Right renal pelvis (tissue), 4 donors: ENCODE data around the gene USP17L21. TPM values are rescaled to one million over a fixed set of nuclear protein-coding genes. Genes with fewer than 3 reads are reported as not detected.
"Not testable (repeated sequence)": the region's sequence is repeated elsewhere in the genome, so short reads cannot be mapped to it uniquely, and the experiment has no call there.

ENCODE experiments used
- DNase-seq, 4 donors: peaks; one replicate each; pipeline ENCODE4 v3.0.0-alpha.2; 2013; ENCODE audit warnings: low read depth in 4 of 4, low spot score in 3 of 4, missing footprints in 1 of 4
- polyA plus RNA-seq, 4 donors: library from polyadenylated mRNA; unstranded; fragments of 120-200 nt; gene quantifications; one replicate each; pipeline ENCODE4 v1.2.1, GENCODE V29; 2013; ENCODE audit not compliant: insufficient read length in 4 of 4

USP17L21 gene, protein sequence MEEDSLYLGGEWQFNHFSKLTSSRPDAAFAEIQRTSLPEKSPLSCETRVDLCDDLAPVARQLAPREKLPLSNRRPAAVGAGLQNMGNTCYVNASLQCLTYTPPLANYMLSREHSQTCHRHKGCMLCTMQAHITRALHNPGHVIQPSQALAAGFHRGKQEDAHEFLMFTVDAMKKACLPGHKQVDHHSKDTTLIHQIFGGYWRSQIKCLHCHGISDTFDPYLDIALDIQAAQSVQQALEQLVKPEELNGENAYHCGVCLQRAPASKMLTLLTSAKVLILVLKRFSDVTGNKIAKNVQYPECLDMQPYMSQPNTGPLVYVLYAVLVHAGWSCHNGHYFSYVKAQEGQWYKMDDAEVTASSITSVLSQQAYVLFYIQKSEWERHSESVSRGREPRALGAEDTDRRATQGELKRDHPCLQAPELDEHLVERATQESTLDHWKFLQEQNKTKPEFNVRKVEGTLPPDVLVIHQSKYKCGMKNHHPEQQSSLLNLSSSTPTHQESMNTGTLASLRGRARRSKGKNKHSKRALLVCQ
- polyA plus RNA-seq, result not detected

DNA sequence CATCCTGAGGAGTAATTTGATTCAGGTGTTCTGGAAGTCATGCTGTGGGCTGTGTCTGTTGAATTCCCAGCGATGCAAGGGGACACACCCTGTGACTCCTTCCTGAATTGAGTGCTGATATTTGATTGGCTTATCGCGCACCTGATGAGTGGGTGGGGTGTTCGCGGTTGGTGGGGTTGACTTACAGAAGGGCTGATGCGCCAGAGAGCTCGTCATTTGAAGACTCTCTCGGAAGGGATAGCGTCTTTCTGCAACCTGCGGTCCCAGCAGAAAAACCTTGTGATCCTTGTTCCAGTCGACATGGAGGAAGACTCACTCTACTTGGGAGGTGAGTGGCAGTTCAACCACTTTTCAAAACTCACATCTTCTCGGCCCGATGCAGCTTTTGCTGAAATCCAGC, at the start of gene USP17L21:
Gene USP17L21 (plus strand): TSS at position 301 of the 400 bp plus-strand sequence. CDS start 0 bp downstream, at position 301.
- not testable (repeated sequence) for DNase-seq

DNA sequence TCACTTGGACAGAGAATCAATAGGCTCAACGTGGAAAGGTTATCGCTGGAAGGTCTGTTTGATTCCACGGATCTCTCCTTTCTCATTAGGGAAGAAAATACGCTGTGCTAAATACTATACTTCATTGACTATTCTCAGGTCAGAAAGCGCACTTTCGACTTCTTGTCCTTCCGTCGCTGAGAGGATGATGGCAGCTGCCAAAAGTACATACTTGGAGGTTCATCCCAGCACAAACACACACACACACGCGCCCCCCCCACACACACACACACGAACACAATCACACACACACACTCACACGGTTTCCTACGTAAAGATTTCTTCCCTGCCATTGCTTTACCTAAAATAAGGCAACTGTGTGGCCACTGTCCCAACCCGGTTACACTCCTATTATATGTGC, 48.0 kb upstream of the USP17L21 start:
- DNase-seq, result not testable (repeated sequence)

DNA sequence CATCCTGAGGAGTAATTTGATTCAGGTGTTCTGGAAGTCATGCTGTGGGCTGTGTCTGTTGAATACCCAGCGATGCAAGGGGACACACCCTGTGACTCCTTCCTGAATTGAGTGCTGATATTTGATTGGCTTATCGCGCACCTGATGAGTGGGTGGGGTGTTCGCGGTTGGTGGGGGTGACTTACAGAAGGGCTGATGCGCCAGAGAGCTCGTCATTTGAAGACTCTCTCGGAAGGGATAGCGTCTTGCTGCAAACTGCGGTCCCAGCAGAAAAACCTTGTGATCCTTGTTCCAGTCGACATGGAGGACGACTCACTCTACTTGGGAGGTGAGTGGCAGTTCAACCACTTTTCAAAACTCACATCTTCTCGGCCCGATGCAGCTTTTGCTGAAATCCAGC, 47.6 kb upstream of the USP17L21 start, which contains the start of gene USP17L11:
Gene USP17L11 (plus strand): TSS at position 301 of the 400 bp plus-strand sequence. CDS start 0 bp downstream, at position 301.
- DNase-seq, result not testable (repeated sequence)

DNA sequence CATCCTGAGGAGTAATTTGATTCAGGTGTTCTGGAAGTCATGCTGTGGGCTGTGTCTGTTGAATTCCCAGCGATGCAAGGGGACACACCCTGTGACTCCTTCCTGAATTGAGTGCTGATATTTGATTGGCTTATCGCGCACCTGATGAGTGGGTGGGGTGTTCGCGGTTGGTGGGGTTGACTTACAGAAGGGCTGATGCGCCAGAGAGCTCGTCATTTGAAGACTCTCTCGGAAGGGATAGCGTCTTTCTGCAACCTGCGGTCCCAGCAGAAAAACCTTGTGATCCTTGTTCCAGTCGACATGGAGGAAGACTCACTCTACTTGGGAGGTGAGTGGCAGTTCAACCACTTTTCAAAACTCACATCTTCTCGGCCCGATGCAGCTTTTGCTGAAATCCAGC, 42.8 kb upstream of the USP17L21 start, which contains the start of gene USP17L12:
Gene USP17L12 (plus strand): TSS at position 301 of the 400 bp plus-strand sequence. CDS start 0 bp downstream, at position 301.
- DNase-seq, result not testable (repeated sequence)

DNA sequence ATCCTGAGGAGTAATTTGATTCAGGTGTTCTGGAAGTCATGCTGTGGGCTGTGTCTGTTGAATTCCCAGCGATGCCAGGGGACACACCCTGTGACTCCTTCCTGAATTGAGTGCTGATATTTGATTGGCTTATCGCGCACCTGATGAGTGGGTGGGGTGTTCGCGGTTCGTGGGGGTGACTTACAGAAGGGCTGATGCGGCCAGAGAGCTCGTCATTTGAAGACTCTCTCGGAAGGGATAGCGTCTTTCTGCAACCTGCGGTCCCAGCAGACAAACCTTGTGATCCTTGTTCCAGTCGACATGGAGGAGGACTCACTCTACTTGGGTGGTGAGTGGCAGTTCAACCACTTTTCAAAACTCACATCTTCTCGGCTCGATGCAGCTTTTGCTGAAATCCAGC, 38.1 kb upstream of the USP17L21 start, which contains the start of gene USP17L13:
Gene USP17L13 (plus strand): TSS at position 301 of the 400 bp plus-strand sequence. CDS start 0 bp downstream, at position 301.
- not testable (repeated sequence) for DNase-seq

DNA sequence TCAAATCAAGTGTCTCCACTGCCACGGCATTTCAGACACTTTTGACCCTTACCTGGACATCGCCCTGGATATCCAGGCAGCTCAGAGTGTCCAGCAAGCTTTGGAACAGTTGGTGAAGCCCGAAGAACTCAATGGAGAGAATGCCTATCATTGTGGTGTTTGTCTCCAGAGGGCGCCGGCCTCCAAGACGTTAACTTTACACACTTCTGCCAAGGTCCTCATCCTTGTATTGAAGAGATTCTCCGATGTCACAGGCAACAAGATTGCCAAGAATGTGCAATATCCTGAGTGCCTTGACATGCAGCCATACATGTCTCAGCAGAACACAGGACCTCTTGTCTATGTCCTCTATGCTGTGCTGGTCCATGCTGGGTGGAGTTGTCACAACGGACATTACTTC, 32.4 kb upstream of the USP17L21 start:
- not testable (repeated sequence) for DNase-seq

DNA sequence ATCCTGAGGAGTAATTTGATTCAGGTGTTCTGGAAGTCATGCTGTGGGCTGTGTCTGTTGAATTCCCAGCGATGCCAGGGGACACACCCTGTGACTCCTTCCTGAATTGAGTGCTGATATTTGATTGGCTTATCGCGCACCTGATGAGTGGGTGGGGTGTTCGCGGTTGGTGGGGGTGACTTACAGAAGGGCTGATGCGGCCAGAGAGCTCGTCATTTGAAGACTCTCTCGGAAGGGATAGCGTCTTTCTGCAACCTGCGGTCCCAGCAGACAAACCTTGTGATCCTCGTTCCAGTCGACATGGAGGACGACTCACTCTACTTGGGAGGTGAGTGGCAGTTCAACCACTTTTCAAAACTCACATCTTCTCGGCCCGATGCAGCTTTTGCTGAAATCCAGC, 28.6 kb upstream of the USP17L21 start, which contains the start of gene USP17L15:
Gene USP17L15 (plus strand): TSS at position 301 of the 400 bp plus-strand sequence. CDS start 0 bp downstream, at position 301.
- DNase-seq, result not testable (repeated sequence)

DNA sequence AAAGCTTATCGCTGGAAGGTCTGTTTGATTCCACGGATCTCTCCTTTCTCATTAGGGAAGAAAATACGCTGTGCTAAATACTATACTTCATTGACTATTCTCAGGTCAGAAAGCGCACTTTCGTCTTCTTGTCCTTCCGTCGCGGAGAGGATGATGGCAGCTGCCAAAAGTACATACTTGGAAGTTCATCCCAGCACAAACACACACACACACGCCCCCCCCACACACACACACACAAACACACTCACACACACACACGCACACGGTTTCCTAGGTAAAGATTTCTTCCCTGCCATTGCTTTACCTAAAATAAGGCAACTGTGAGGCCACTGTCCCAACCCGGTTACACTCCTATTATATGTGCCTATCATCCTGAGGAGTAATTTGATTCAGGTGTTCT, 24.2 kb upstream of the USP17L21 start:
- DNase-seq, result not testable (repeated sequence)

DNA sequence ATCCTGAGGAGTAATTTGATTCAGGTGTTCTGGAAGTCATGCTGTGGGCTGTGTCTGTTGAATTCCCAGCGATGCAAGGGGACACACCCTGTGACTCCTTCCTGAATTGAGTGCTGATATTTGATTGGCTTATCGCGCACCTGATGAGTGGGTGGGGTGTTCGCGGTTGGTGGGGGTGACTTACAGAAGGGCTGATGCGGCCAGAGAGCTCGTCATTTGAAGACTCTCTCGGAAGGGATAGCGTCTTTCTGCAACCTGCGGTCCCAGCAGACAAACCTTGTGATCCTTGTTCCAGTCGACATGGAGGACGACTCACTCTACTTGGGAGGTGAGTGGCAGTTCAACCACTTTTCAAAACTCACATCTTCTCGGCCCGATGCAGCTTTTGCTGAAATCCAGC, 19.1 kb upstream of the USP17L21 start, which contains the start of gene USP17L17:
Gene USP17L17 (plus strand): TSS at position 301 of the 400 bp plus-strand sequence. CDS start 0 bp downstream, at position 301.
- not testable (repeated sequence) for DNase-seq

DNA sequence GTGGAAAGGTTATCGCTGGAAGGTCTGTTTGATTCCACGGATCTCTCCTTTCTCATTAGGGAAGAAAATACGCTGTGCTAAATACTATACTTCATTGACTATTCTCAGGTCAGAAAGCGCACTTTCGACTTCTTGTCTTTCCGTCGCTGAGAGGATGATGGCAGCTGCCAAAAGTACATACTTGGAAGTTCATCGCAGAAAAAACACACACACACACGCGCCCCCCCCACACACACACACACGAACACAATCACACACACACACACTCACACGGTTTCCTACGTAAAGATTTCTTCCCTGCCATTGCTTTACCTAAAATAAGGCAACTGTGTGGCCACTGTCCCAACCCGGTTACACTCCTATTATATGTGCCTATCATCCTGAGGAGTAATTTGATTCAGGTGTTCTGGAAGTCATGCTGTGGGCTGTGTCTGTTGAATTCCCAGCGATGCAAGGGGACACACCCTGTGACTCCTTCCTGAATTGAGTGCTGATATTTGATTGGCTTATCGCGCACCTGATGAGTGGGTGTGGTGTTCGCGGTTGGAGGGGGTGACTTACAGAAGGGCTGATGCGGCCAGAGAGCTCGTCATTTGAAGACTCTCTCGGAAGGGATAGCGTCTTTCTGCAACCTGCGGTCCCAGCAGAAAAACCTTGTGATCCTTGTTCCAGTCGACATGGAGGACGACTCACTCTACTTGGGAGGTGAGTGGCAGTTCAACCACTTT, 14.6 kb upstream of the USP17L21 start, which contains the start of gene USP17L18:
Gene USP17L18 (plus strand): TSS at position 678 of the 728 bp plus-strand sequence. CDS start 0 bp downstream, at position 678.
- DNase-seq, result not testable (repeated sequence)

DNA sequence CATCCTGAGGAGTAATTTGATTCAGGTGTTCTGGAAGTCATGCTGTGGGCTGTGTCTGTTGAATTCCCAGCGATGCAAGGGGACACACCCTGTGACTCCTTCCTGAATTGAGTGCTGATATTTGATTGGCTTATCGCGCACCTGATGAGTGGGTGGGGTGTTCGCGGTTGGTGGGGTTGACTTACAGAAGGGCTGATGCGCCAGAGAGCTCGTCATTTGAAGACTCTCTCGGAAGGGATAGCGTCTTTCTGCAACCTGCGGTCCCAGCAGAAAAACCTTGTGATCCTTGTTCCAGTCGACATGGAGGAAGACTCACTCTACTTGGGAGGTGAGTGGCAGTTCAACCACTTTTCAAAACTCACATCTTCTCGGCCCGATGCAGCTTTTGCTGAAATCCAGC, 9.6 kb upstream of the USP17L21 start, which contains the start of gene USP17L19:
Gene USP17L19 (plus strand): TSS at position 301 of the 400 bp plus-strand sequence. CDS start 0 bp downstream, at position 301.
- DNase-seq, result not testable (repeated sequence)

DNA sequence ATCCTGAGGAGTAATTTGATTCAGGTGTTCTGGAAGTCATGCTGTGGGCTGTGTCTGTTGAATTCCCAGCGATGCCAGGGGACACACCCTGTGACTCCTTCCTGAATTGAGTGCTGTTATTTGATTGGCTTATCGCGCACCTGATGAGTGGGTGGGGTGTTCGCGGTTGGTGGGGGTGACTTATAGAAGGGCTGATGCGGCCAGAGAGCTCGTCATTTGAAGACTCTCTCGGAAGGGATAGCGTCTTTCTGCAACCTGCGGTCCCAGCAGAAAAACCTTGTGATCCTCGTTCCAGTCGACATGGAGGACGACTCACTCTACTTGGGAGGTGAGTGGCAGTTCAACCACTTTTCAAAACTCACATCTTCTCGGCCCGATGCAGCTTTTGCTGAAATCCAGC, 4.8 kb upstream of the USP17L21 start, which contains the start of gene USP17L20:
Gene USP17L20 (plus strand): TSS at position 301 of the 400 bp plus-strand sequence. CDS start 0 bp downstream, at position 301.
- not testable (repeated sequence) for DNase-seq

DNA sequence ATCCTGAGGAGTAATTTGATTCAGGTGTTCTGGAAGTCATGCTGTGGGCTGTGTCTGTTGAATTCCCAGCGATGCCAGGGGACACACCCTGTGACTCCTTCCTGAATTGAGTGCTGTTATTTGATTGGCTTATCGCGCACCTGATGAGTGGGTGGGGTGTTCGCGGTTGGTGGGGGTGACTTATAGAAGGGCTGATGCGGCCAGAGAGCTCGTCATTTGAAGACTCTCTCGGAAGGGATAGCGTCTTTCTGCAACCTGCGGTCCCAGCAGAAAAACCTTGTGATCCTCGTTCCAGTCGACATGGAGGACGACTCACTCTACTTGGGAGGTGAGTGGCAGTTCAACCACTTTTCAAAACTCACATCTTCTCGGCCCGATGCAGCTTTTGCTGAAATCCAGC, 4.6 kb downstream of the USP17L21 start, which contains the start of gene USP17L22:
Gene USP17L22 (plus strand): TSS at position 301 of the 400 bp plus-strand sequence. CDS start 0 bp downstream, at position 301.
- not testable (repeated sequence) for DNase-seq

DNA sequence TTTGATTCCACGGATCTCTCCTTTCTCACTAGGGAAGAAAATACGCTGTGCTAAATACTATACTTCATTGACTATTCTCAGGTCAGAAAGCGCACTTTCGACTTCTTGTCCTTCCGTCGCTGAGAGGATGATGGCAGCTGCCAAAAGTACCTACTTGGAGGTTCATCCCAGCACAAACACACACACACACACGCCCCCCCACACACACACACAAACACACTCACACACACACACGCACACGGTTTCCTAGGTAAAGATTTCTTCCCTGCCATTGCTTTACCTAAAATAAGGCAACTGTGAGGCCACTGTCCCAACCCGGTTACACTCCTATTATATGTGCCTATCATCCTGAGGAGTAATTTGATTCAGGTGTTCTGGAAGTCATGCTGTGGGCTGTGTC, 9.0 kb downstream of the USP17L21 start:
- DNase-seq, result not testable (repeated sequence)

Other genes with a start within 250 kb of the USP17L21 start
- gene FAM90A26, start 92.5 kb upstream of the USP17L21 start, polyA plus RNA-seq, result under 1 TPM in 1 of 4 donors, not detected in 3; 0.05 TPM
- not detected for gene USP17L10, start 52.2 kb upstream of the USP17L21 start, polyA plus RNA-seq
- not detected for gene USP17L11, start 47.5 kb upstream of the USP17L21 start, polyA plus RNA-seq
- not detected for gene USP17L12, start 42.7 kb upstream of the USP17L21 start, polyA plus RNA-seq
- gene USP17L13, start 38.0 kb upstream of the USP17L21 start, polyA plus RNA-seq, result not detected
- under 1 TPM in 1 of 4 donors, not detected in 3; 0.11 TPM for gene USP17L15, start 28.5 kb upstream of the USP17L21 start, polyA plus RNA-seq
- not detected for gene USP17L17, start 19.0 kb upstream of the USP17L21 start, polyA plus RNA-seq
- gene USP17L18, start 14.2 kb upstream of the USP17L21 start, polyA plus RNA-seq, result not detected
- gene USP17L19, start 9.5 kb upstream of the USP17L21 start, polyA plus RNA-seq, result not detected
- not detected for gene USP17L20, start 4.7 kb upstream of the USP17L21 start, polyA plus RNA-seq
- gene USP17L22, start 4.7 kb downstream of the USP17L21 start, polyA plus RNA-seq, result not detected
- not detected for gene USP17L24, start 62.3 kb downstream of the USP17L21 start, polyA plus RNA-seq
- not detected for gene USP17L25, start 67.0 kb downstream of the USP17L21 start, polyA plus RNA-seq
- gene USP17L26, start 71.8 kb downstream of the USP17L21 start, polyA plus RNA-seq, result not detected
- gene USP17L5, start 76.5 kb downstream of the USP17L21 start, polyA plus RNA-seq, result not detected
- not detected for gene USP17L27, start 81.3 kb downstream of the USP17L21 start, polyA plus RNA-seq
- gene USP17L28, start 86.0 kb downstream of the USP17L21 start, polyA plus RNA-seq, result not detected
- not detected for gene USP17L29, start 90.8 kb downstream of the USP17L21 start, polyA plus RNA-seq
- not detected for gene USP17L30, start 100.3 kb downstream of the USP17L21 start, polyA plus RNA-seq
- gene DEFB131A, start 181.5 kb downstream of the USP17L21 start, polyA plus RNA-seq, result not detected